K562 (cell line): ENCODE results near the gene P4HTM. TPM values are rescaled to one million over a fixed set of nuclear protein-coding genes. Genes with fewer than 3 reads are reported as not detected.
A peak's percentile ranks its signal among the peaks of the same experiment; 100 is the strongest.

Source experiments
- HMGN3 ChIP-seq: IDR thresholded peaks from 2 replicates; pipeline ENCODE4 v1.6.1; 2011; ENCODE audit warnings: borderline replicate concordance, low read depth, mild to moderate bottlenecking, mixed read lengths, low read length; ENCODE audit not compliant: insufficient read length; ENCODE audit errors: extremely low read depth
- NR2C2 ChIP-seq, 2 experiments: fragments of 200-800 bp in 1 of 2; sonication (Bioruptor generic) in 1 of 2; sonication (generic) in 1 of 2; formaldehyde crosslinking in 1 of 2; IDR thresholded peaks; 2 replicates each; pipeline versions ENCODE4 v1.6.1 to v1.8.0; 2016 to 2022; ENCODE audit warnings: mild to moderate bottlenecking in 1 of 2, missing compliant biosample characterization in 1 of 2, missing genetic modification characterization in 1 of 2, missing genetic modification reagents in 1 of 2
- PHTF2 ChIP-seq: fragments of 250-450 bp; sonication (Bioruptor Pico); IDR thresholded peaks from 2 replicates; pipeline ENCODE4 v1.5.0; 2021; ENCODE audit warnings: mild to moderate bottlenecking
- POLR2AphosphoS2 ChIP-seq: IDR thresholded peaks from 2 replicates; pipeline ENCODE4 v1.6.1; 2012; ENCODE audit warnings: low read length, improper control_type of control experiment
- RBM15 ChIP-seq: fragments of 200-400 bp; formaldehyde crosslinking; IDR thresholded peaks from 2 replicates; pipeline ENCODE4 v1.6.1; 2018; ENCODE audit warnings: mild to moderate bottlenecking, low read length, moderate library complexity; ENCODE audit not compliant: insufficient read depth
- SAFB ChIP-seq: fragments of 200-400 bp; formaldehyde crosslinking; IDR thresholded peaks from 2 replicates; pipeline ENCODE4 v1.6.1; 2017; ENCODE audit warnings: low read depth, low read length, borderline replicate concordance
- STAT5B ChIP-seq: fragments of 250-450 bp; sonication (Bioruptor Pico); IDR thresholded peaks from 2 replicates; pipeline ENCODE4 v1.8.0; 2021; ENCODE audit warnings: mild to moderate bottlenecking, inconsistent platforms
- ZC3H8 ChIP-seq: fragments of 450-650 bp; IDR thresholded peaks from 2 replicates; pipeline ENCODE4 v1.6.1; 2017
- ZNF121 ChIP-seq: sonication (generic); formaldehyde crosslinking; conservative IDR thresholded peaks from 2 replicates; pipeline ENCODE4 v1.8.0; 2022; ENCODE audit warnings: missing genetic modification reagents
- ZNF239 ChIP-seq: fragments of 250-450 bp; sonication (Bioruptor Pico); IDR thresholded peaks from 2 replicates; pipeline ENCODE4 v1.4.0; 2020; ENCODE audit warnings: mild to moderate bottlenecking
- ZNF668 ChIP-seq: fragments of 250-450 bp; sonication (Bioruptor Pico); IDR thresholded peaks from 2 replicates; pipeline ENCODE4 v1.8.0; 2022; ENCODE audit warnings: mild to moderate bottlenecking, inconsistent platforms
- ZNF699 ChIP-seq: fragments of 250-450 bp; sonication (Bioruptor Pico); IDR thresholded peaks from 2 replicates; pipeline ENCODE4 v1.8.0; 2021; ENCODE audit warnings: mild to moderate bottlenecking, moderate library complexity; ENCODE audit not compliant: insufficient replicate concordance
- ZNF785 ChIP-seq: fragments of 250-450 bp; sonication (Bioruptor Pico); IDR thresholded peaks from 2 replicates; pipeline ENCODE4 v1.4.0; 2020; ENCODE audit warnings: mild to moderate bottlenecking
- polyA plus RNA-seq, 8 experiments: library from polyadenylated mRNA; depleted of rRNA in 4 of 8; stranded (reverse) in 5 of 8; unstranded in 3 of 8; fragments of >200 nt; fragmentation: Nextera tagmentation in 2 of 8; fragmentation: Illumina TruSeq in 1 of 8; extraction: Ambion mirVana in 2 of 8; extraction: Trizol in 1 of 8; gene quantifications; 2 replicates each; pipeline versions ENCODE4 v1.2.1 to v1.2.3, GENCODE V29; 2011 to 2014; ENCODE audit warnings: inconsistent platforms in 1 of 8, missing spikeins in 1 of 8
- total RNA-seq, 7 experiments: library from RNA; depleted of rRNA in 6 of 7; stranded (reverse); fragments of >200 nt in 6 of 7; fragmentation: Illumina TruSeq in 2 of 7; extraction: Trizol in 2 of 7; gene quantifications; 2 replicates each; pipeline versions ENCODE4 v1.2.1 to v1.2.3, GENCODE V29; 2011 to 2021; ENCODE audit warnings: low replicate concordance in 1 of 7
- TF ChIP-seq, protein P1 (sequence below): fragments of 200-600 bp; sonication (generic); IDR thresholded peaks from one replicate; pipeline ENCODE4 v1.6.1; 2012; ENCODE audit warnings: mild to moderate bottlenecking, low read depth, low read length, inconsistent platforms
- TF ChIP-seq, protein P2 (sequence below): fragments of 450-650 bp; IDR thresholded peaks from 2 replicates; pipeline ENCODE4 v1.6.1; 2016; ENCODE audit warnings: mild to moderate bottlenecking

P4HTM gene
- total and polyA plus RNA-seq, 9 of the 15 experiments (the other 6 are each of a cell fraction or from before 2014, with no cell fraction given), result 0.09 to 0.66 (median 0.25) TPM; not detected in 2

DNA sequence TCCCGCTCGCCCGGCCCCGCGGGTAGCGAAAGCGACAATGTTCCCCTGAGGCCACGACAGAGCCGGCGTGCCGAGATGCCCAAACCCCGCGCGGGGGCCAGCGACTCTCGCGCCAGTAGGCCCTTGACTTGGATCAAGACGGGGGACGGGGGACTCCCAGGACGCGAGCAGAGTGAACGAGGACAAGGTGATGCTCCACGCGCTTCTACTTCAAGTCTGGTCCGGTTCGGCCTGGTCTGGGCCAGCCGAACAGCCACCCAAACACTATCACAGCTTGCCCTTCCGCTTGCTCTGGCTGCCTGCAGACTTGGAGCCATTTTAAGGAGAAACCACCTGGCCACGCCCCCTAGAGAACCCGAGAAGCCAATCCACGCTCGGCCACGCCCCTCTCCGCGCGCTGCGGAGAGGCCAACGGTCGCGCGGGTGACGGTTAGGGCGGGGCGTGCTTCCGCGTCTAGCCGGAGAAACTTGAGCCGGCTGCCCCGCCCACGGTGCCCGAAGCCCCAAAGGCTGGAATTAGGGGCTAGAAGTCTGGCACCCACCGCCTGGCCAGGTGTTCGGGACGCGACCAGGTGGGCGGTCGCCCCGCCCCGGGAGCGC lies 31.3 kb downstream of the P4HTM start (continued):
- TF ChIP-seq, protein P1, sequence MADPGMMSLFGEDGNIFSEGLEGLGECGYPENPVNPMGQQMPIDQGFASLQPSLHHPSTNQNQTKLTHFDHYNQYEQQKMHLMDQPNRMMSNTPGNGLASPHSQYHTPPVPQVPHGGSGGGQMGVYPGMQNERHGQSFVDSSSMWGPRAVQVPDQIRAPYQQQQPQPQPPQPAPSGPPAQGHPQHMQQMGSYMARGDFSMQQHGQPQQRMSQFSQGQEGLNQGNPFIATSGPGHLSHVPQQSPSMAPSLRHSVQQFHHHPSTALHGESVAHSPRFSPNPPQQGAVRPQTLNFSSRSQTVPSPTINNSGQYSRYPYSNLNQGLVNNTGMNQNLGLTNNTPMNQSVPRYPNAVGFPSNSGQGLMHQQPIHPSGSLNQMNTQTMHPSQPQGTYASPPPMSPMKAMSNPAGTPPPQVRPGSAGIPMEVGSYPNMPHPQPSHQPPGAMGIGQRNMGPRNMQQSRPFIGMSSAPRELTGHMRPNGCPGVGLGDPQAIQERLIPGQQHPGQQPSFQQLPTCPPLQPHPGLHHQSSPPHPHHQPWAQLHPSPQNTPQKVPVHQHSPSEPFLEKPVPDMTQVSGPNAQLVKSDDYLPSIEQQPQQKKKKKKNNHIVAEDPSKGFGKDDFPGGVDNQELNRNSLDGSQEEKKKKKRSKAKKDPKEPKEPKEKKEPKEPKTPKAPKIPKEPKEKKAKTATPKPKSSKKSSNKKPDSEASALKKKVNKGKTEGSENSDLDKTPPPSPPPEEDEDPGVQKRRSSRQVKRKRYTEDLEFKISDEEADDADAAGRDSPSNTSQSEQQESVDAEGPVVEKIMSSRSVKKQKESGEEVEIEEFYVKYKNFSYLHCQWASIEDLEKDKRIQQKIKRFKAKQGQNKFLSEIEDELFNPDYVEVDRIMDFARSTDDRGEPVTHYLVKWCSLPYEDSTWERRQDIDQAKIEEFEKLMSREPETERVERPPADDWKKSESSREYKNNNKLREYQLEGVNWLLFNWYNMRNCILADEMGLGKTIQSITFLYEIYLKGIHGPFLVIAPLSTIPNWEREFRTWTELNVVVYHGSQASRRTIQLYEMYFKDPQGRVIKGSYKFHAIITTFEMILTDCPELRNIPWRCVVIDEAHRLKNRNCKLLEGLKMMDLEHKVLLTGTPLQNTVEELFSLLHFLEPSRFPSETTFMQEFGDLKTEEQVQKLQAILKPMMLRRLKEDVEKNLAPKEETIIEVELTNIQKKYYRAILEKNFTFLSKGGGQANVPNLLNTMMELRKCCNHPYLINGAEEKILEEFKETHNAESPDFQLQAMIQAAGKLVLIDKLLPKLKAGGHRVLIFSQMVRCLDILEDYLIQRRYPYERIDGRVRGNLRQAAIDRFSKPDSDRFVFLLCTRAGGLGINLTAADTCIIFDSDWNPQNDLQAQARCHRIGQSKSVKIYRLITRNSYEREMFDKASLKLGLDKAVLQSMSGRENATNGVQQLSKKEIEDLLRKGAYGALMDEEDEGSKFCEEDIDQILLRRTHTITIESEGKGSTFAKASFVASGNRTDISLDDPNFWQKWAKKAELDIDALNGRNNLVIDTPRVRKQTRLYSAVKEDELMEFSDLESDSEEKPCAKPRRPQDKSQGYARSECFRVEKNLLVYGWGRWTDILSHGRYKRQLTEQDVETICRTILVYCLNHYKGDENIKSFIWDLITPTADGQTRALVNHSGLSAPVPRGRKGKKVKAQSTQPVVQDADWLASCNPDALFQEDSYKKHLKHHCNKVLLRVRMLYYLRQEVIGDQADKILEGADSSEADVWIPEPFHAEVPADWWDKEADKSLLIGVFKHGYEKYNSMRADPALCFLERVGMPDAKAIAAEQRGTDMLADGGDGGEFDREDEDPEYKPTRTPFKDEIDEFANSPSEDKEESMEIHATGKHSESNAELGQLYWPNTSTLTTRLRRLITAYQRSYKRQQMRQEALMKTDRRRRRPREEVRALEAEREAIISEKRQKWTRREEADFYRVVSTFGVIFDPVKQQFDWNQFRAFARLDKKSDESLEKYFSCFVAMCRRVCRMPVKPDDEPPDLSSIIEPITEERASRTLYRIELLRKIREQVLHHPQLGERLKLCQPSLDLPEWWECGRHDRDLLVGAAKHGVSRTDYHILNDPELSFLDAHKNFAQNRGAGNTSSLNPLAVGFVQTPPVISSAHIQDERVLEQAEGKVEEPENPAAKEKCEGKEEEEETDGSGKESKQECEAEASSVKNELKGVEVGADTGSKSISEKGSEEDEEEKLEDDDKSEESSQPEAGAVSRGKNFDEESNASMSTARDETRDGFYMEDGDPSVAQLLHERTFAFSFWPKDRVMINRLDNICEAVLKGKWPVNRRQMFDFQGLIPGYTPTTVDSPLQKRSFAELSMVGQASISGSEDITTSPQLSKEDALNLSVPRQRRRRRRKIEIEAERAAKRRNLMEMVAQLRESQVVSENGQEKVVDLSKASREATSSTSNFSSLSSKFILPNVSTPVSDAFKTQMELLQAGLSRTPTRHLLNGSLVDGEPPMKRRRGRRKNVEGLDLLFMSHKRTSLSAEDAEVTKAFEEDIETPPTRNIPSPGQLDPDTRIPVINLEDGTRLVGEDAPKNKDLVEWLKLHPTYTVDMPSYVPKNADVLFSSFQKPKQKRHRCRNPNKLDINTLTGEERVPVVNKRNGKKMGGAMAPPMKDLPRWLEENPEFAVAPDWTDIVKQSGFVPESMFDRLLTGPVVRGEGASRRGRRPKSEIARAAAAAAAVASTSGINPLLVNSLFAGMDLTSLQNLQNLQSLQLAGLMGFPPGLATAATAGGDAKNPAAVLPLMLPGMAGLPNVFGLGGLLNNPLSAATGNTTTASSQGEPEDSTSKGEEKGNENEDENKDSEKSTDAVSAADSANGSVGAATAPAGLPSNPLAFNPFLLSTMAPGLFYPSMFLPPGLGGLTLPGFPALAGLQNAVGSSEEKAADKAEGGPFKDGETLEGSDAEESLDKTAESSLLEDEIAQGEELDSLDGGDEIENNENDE, result no peak
- no peak for TF ChIP-seq HMGN3
- TF ChIP-seq ZNF121 (CRISPR knock-in tag), result no peak
- no peak for TF ChIP-seq ZNF785 (CRISPR knock-in tag)
- no peak for TF ChIP-seq ZNF699
- TF ChIP-seq ZNF239 (CRISPR knock-in tag), result no peak
- no peak for TF ChIP-seq ZNF668 (CRISPR knock-in tag)
- TF ChIP-seq SAFB, result no peak
- TF ChIP-seq NR2C2 (CRISPR knock-in tag; IDR thresholded peaks at IDR 0.05), result no peak
- TF ChIP-seq NR2C2 (tag; IDR thresholded peaks at IDR 0.05), result no peak; the same call in none of the 2 replicates
- TF ChIP-seq, protein P2, sequence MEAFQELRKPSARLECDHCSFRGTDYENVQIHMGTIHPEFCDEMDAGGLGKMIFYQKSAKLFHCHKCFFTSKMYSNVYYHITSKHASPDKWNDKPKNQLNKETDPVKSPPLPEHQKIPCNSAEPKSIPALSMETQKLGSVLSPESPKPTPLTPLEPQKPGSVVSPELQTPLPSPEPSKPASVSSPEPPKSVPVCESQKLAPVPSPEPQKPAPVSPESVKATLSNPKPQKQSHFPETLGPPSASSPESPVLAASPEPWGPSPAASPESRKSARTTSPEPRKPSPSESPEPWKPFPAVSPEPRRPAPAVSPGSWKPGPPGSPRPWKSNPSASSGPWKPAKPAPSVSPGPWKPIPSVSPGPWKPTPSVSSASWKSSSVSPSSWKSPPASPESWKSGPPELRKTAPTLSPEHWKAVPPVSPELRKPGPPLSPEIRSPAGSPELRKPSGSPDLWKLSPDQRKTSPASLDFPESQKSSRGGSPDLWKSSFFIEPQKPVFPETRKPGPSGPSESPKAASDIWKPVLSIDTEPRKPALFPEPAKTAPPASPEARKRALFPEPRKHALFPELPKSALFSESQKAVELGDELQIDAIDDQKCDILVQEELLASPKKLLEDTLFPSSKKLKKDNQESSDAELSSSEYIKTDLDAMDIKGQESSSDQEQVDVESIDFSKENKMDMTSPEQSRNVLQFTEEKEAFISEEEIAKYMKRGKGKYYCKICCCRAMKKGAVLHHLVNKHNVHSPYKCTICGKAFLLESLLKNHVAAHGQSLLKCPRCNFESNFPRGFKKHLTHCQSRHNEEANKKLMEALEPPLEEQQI, result no peak
- no peak for TF ChIP-seq STAT5B (CRISPR knock-in tag)
- peak; percentile 87 for TF ChIP-seq POLR2AphosphoS2
- TF ChIP-seq ZC3H8, result no peak
- no peak for TF ChIP-seq RBM15
- TF ChIP-seq PHTF2 (CRISPR knock-in tag), result no peak
